Cardiac muscle cell (in vitro differentiated cells and primary cell): ENCODE data around the gene POLR1D. TPM values are rescaled to one million over a fixed set of nuclear protein-coding genes. Genes with fewer than 3 reads are reported as not detected.

ENCODE experiments used
- DNase-seq, 2 donors: peaks; one replicate each; pipeline versions ENCODE4 v3.0.0 to v3.0.0-alpha.2; 2010 to 2017; ENCODE audit warnings: low read depth in 1 of 2, low spot score in 1 of 2
- H3K27ac ChIP-seq: fragments of 200-600 bp; sonication (generic); 2 replicates; pipeline ENCODE4 v1.5.1; 2016
- H3K27me3 ChIP-seq: fragments of 200-600 bp; sonication (generic); 2 replicates; pipeline ENCODE4 v1.6.0; 2016; ENCODE audit warnings: control low read depth
- H3K36me3 ChIP-seq: fragments of 200-600 bp; sonication (generic); 2 replicates; pipeline ENCODE4 v1.5.1; 2016; ENCODE audit warnings: control low read depth
- H3K4me1 ChIP-seq: fragments of 200-600 bp; sonication (generic); 2 replicates; pipeline ENCODE4 v1.8.1; 2017; ENCODE audit warnings: low read depth, mild to moderate bottlenecking, mixed run types
- H3K4me3 ChIP-seq: fragments of 200-600 bp; sonication (generic); 2 replicates; pipeline ENCODE4 v1.5.1; 2016; ENCODE audit warnings: mild to moderate bottlenecking
- H3K9me3 ChIP-seq: fragments of 200-600 bp; sonication (generic); 2 replicates; pipeline ENCODE4 v1.5.1; 2017; ENCODE audit warnings: low read depth, mild to moderate bottlenecking, control low read depth
- CTCF ChIP-seq: IDR thresholded peaks from 2 replicates; pipeline ENCODE4 v1.5.1; 2012; ENCODE audit warnings: low read depth, mild to moderate bottlenecking, low read length
- polyA plus RNA-seq: library from polyadenylated mRNA; unstranded; fragments of >200 nt; fragmentation: Nextera tagmentation; extraction: Ambion mirVana; gene quantifications from 2 replicates; pipeline ENCODE4 v1.2.1, GENCODE V29; 2016
- total RNA-seq: library from RNA; depleted of rRNA; stranded (reverse); fragments of >200 nt; gene quantifications from 2 replicates; pipeline ENCODE4 v1.2.3, GENCODE V29; 2016

Gene POLR1D
- total and polyA plus RNA-seq, 2 experiments from 2014 or later, result 101 to 116 TPM

DNA sequence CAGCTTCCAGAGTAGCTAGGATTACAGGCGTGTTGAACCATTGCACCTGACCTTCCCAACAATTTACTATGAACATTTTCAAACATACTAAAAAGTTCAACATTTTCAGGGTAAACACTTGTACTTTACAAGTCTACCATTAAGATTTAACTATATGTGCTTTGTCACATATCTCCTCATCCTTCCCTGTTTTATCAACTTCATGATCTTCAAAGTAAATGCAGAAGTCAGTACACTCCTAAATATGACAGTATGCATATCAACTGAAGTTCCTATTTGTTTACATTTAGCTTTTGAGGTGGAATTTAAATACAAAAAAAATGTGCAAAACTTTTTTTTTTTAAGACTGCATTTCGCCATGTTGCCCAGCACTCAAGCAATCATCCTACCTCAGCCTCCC is 19.9 kb upstream of the POLR1D start:
- DNase-seq, result no peak
- Histone ChIP-seq H3K4me3 (no peak overlapping the region), H3K4me1 (peaks cover 17% of the 10 kb centered on the region), H3K36me3 (no peaks in the 10 kb centered on the region), H3K27ac (no peak overlapping the region), H3K27me3 (no peaks in the 10 kb centered on the region), H3K9me3 (no peaks in the 10 kb centered on the region)
- TF ChIP-seq CTCF, result no peak

- TF ChIP-seq CTCF, result no peak
- Histone ChIP-seq H3K4me1 (peaks cover 4% of the 10 kb centered on the region), H3K27ac (no peak overlapping the region), H3K36me3 (no peaks in the 10 kb centered on the region), H3K27me3 (no peaks in the 10 kb centered on the region), H3K9me3 (no peaks in the 10 kb centered on the region), H3K4me3 (no peak overlapping the region)
- no peak for DNase-seq
These were observed 16.6 kb upstream of the POLR1D start for GRCh38 chr13:27605099-27605498.

- H3K27ac ChIP-seq, result no peak overlapping the region
- no peaks in the 10 kb centered on the region for H3K9me3 ChIP-seq
- H3K27me3 ChIP-seq, result no peaks in the 10 kb centered on the region
- no peaks in the 10 kb centered on the region for H3K36me3 ChIP-seq
- no peak for TF ChIP-seq CTCF
- DNase-seq, result peak in 1 of 2 donors; percentile 22
- H3K4me1 ChIP-seq, result no peaks in the 10 kb centered on the region
- H3K4me3 ChIP-seq, result no peak overlapping the region
These were observed 16.0 kb upstream of the POLR1D start for GRCh38 chr13:27605610-27606200.

DNA sequence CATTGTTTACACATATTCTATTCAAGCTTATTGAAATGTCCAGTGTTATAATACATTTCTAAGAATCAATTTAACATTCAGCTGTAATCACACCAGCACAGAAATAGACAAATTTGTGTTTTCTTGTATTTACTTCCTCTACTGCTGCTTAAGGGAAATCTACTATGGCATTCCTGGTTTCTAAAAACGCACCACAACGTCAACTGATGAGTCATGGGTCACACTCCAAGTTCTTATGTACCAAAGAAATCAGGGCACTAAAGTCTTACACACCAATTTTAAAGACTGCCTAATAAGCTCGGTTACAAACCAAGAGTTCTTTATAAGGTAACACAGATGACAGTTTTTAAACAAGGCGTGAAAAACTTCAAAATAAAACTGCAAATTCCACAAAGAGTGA is 14.6 kb upstream of the POLR1D start:
- peak; percentile 6 to 83 for DNase-seq
- Histone ChIP-seq H3K4me1 (no peaks in the 10 kb centered on the region), H3K36me3 (no peaks in the 10 kb centered on the region), H3K4me3 (no peak overlapping the region), H3K27me3 (no peaks in the 10 kb centered on the region), H3K9me3 (no peaks in the 10 kb centered on the region), H3K27ac (no peak overlapping the region)
- TF ChIP-seq CTCF, result no peak

- Histone ChIP-seq H3K4me3 (no peak overlapping the region), H3K4me1 (peaks cover 8% of the 10 kb centered on the region), H3K36me3 (no peaks in the 10 kb centered on the region), H3K9me3 (no peaks in the 10 kb centered on the region), H3K27ac (no peak overlapping the region), H3K27me3 (no peaks in the 10 kb centered on the region)
- DNase-seq, result no peak
- TF ChIP-seq CTCF, result no peak
These were observed 8.1 kb upstream of the POLR1D start for GRCh38 chr13:27613628-27614027.
